Panc1 (cell line): ENCODE data around the gene FUT4. TPM values are rescaled to one million over a fixed set of nuclear protein-coding genes. Genes with fewer than 3 reads are reported as not detected.

ENCODE experiments used
- ATAC-seq: fragments of 200-7000 bp; cut with Tn5 transposase; 2 replicates; pipeline ENCODE4 v1.9.1; 2020; ENCODE audit warnings: mild to moderate bottlenecking, moderate library complexity
- BruUV-seq: library from RNA; stranded (reverse); fragments of 400-500 nt; replicated peaks from 2 replicates; lab custom pipeline; 2021; lab: Mats Ljungman, UMichigan
- CTCF ChIA-PET: fragments of 300-600 bp; sonication (Branson Sonifier 250); formaldehyde crosslinking; loops from one replicate; lab custom pipeline; 2022; ENCODE audit warnings: antibody characterized with exemption; lab: Charles Lee
- POLR2A ChIA-PET: fragments of 300-600 bp; sonication (Branson Sonifier 250); formaldehyde crosslinking; loops from one replicate; lab custom pipeline; 2022; ENCODE audit warnings: antibody characterized with exemption; lab: Charles Lee
- DNase-seq: peaks from one replicate; pipeline ENCODE4 v3.0.0-alpha.2; 2010; ENCODE audit warnings: low read depth, low spot score
- H3K27ac ChIP-seq: 2 replicates; pipeline ENCODE4 v1.5.1; 2011; ENCODE audit warnings: mild to moderate bottlenecking, low read length, inconsistent platforms
- H3K27me3 ChIP-seq: fragments of 200-500 bp; sonication (Bioruptor generic); 2 replicates; pipeline ENCODE4 v1.6.0; 2014; ENCODE audit warnings: low read length, inconsistent platforms; ENCODE audit not compliant: control insufficient read depth, insufficient read depth
- H3K36me3 ChIP-seq: fragments of 200-500 bp; sonication (Bioruptor generic); 2 replicates; pipeline ENCODE4 v1.5.1; 2014; ENCODE audit warnings: inconsistent platforms, mild to moderate bottlenecking, low read length, moderate library complexity; ENCODE audit not compliant: control insufficient read depth, insufficient read depth
- H3K4me1 ChIP-seq: 2 replicates; pipeline ENCODE4 v1.5.1; 2011; ENCODE audit warnings: inconsistent platforms, mild to moderate bottlenecking, low read length, moderate library complexity; ENCODE audit not compliant: control insufficient read depth, insufficient read depth
- H3K4me3 ChIP-seq, 2 experiments: 2 replicates each; pipeline ENCODE4 v1.5.1; 2011 to 2012; ENCODE audit warnings: low read depth in 2 of 2, low read length in 2 of 2, mild to moderate bottlenecking in 2 of 2, inconsistent platforms in 1 of 2, moderate library complexity in 1 of 2
- H3K9me3 ChIP-seq: fragments of 200-500 bp; sonication (Bioruptor generic); 2 replicates; pipeline ENCODE4 v1.5.1; 2014; ENCODE audit warnings: low read depth, mild to moderate bottlenecking, inconsistent platforms, low read length, moderate library complexity; ENCODE audit not compliant: control insufficient read depth, insufficient read depth
- POLR2AphosphoS5 ChIP-seq: IDR thresholded peaks from 2 replicates; pipeline ENCODE4 v1.6.1; 2012; ENCODE audit warnings: mild to moderate bottlenecking, low read depth, low read length, moderate library complexity
- SIN3A ChIP-seq: IDR thresholded peaks from 2 replicates; pipeline ENCODE4 v1.6.1; 2012; ENCODE audit warnings: low read depth, mild to moderate bottlenecking, low read length, moderate library complexity, borderline replicate concordance; ENCODE audit not compliant: insufficient read depth
- TCF7L2 ChIP-seq: IDR thresholded peaks from 2 replicates; pipeline ENCODE4 v1.6.1; 2011; ENCODE audit warnings: mild to moderate bottlenecking, low read depth, low read length, inconsistent platforms
- in situ Hi-C: cut with HindIII; loops from 2 replicates; pipeline ENCODE4 v1.10.0; 2016; ENCODE audit warnings: low sequenced_read_pairs, low pct_unique_long_range_greater_than_20kb
- intact Hi-C: fragments of 100-400 bp; cut with micrococcal nuclease; formaldehyde crosslinking; loops from one replicate; pipeline ENCODE4 v1.10.0; 2022; ENCODE audit not compliant: unreplicated experiment
- total RNA-seq: library from RNA; stranded (reverse); gene quantifications from one replicate; pipeline ENCODE4 v1.2.1, GENCODE V29; 2021; ENCODE audit not compliant: unreplicated experiment
- TF ChIP-seq, protein P1 (sequence below), 2 experiments: IDR thresholded peaks; 2 replicates each; pipeline ENCODE4 v1.6.1; 2011 to 2012; ENCODE audit warnings: low read depth in 2 of 2, control low read depth in 1 of 2, low read length in 1 of 2, mild to moderate bottlenecking in 1 of 2, moderate library complexity in 1 of 2; ENCODE audit not compliant: insufficient read depth in 1 of 2
- TF ChIP-seq, protein P2 (sequence below): fragments of 450-650 bp; IDR thresholded peaks from 2 replicates; pipeline ENCODE4 v1.5.1; 2017; ENCODE audit warnings: mild to moderate bottlenecking

FUT4 gene
- total RNA-seq, 1 experiment from 2014 or later: 11.2 TPM

DNA sequence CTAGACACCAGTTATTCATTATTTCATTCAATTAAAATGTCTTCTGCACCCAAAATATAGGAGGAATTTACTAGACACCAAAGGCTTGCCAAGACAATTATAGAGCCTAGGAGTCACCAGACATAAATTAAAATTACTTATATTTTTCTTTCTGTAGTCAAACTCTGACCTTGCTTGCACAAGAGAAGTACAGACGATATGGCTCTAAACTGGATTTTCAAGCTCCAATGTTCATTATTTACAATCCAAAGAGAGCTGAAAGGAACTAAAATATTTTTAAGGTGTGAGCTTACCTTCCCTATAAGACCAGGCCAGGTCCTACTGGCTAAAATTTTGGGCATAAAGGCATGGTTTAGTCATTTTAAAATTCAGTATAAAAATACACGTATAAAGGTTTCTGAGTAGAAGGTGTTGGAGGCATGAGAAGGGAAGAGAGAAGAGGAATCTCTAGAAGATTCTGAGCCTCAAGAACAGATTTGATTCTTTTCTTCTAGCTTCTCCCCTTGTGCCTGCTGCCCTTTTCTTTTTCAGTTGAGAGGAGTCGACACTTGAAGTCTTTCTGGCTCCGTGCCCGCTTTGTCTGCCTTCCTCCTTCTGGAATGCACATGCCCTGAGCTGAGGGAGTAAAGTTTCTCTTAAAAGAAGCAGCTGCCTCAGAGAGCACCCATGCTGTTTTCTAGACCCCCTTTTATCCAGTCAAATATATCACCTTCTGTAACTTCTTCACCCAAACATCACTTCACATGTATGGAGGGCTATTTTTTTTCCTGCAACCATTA, 18.0 kb upstream of the FUT4 start:
- BruUV-seq: no TSS peak
- H3K27me3 ChIP-seq: peaks cover 5% of the 10 kb centered on the region; the same call in 1 of the 2 replicates
- no peak for ATAC-seq
- DNase-seq: no peak
- in situ Hi-C loops (no loop called here), intact Hi-C loops (no loop called here)
- POLR2A ChIA-PET: no interaction called here
- TF ChIP-seq, protein P1, sequence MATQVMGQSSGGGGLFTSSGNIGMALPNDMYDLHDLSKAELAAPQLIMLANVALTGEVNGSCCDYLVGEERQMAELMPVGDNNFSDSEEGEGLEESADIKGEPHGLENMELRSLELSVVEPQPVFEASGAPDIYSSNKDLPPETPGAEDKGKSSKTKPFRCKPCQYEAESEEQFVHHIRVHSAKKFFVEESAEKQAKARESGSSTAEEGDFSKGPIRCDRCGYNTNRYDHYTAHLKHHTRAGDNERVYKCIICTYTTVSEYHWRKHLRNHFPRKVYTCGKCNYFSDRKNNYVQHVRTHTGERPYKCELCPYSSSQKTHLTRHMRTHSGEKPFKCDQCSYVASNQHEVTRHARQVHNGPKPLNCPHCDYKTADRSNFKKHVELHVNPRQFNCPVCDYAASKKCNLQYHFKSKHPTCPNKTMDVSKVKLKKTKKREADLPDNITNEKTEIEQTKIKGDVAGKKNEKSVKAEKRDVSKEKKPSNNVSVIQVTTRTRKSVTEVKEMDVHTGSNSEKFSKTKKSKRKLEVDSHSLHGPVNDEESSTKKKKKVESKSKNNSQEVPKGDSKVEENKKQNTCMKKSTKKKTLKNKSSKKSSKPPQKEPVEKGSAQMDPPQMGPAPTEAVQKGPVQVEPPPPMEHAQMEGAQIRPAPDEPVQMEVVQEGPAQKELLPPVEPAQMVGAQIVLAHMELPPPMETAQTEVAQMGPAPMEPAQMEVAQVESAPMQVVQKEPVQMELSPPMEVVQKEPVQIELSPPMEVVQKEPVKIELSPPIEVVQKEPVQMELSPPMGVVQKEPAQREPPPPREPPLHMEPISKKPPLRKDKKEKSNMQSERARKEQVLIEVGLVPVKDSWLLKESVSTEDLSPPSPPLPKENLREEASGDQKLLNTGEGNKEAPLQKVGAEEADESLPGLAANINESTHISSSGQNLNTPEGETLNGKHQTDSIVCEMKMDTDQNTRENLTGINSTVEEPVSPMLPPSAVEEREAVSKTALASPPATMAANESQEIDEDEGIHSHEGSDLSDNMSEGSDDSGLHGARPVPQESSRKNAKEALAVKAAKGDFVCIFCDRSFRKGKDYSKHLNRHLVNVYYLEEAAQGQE (IDR thresholded peaks at IDR 0.05; ENCODE audit: insufficient read depth in 1 of 2, low read depth in 2 of 2, low read length in 1 of 2): no peak
- TF ChIP-seq SIN3A (no peak), POLR2AphosphoS5 (no peak), TCF7L2 (no peak)
- TF ChIP-seq, protein P2, sequence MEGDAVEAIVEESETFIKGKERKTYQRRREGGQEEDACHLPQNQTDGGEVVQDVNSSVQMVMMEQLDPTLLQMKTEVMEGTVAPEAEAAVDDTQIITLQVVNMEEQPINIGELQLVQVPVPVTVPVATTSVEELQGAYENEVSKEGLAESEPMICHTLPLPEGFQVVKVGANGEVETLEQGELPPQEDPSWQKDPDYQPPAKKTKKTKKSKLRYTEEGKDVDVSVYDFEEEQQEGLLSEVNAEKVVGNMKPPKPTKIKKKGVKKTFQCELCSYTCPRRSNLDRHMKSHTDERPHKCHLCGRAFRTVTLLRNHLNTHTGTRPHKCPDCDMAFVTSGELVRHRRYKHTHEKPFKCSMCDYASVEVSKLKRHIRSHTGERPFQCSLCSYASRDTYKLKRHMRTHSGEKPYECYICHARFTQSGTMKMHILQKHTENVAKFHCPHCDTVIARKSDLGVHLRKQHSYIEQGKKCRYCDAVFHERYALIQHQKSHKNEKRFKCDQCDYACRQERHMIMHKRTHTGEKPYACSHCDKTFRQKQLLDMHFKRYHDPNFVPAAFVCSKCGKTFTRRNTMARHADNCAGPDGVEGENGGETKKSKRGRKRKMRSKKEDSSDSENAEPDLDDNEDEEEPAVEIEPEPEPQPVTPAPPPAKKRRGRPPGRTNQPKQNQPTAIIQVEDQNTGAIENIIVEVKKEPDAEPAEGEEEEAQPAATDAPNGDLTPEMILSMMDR: no peak
- H3K27ac ChIP-seq: no peak overlapping the region
- no peak overlapping the region for H3K4me3 ChIP-seq
- no peaks in the 10 kb centered on the region for H3K9me3 ChIP-seq
- no peaks in the 10 kb centered on the region for H3K4me1 ChIP-seq
- H3K36me3 ChIP-seq: no peaks in the 10 kb centered on the region
- CTCF ChIA-PET: interaction anchor here (0.6 kb wide), 1 partner anchor 219 kb away, joined by 5 read pairs; no protein-coding TSS in a partner anchor

DNA sequence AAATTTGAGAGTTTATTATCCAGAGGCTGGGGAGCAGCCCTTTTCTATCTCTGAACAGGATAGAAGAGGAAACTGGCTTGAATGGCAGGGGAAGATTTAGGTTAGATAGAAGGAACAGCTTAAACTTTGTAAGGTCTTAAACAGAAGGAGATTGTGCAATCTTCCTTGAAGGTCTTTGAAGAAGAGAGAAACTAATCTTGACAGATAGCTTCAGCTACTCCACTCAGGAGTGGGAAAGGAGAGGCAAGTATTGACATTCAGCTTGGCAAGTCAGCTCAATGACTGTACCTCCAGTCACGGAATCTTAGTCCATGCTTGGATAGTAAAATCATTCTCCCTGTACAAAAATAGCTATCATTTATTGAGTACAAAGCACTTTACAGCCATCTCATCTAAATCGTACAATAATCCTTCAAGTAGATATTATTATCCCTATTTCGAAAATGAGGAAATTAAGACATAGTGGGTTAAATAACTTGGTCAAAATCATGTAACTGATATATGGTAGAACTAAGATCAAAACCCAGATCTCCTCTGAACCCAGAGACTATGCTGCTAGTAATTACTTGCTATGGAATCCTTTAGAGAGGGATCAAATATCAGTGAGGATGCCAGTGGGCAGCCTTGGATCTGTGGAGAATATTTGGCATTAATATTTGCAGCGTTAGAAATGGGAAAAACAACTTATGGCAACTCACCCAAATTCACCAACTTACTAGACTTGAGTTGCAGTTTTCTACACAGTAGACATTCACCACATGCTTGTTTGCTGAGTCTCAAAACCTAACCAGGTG, 16.9 kb upstream of the FUT4 start:
- DNase-seq: no peak
- in situ Hi-C loops (no loop called here), intact Hi-C loops (no loop called here)
- Histone ChIP-seq H3K36me3 (no peaks in the 10 kb centered on the region), H3K9me3 (no peaks in the 10 kb centered on the region), H3K27me3 (peaks cover 5% of the 10 kb centered on the region; the same call in 1 of the 2 replicates), H3K4me3 (no peak overlapping the region), H3K4me1 (no peaks in the 10 kb centered on the region), H3K27ac (no peak overlapping the region)
- ATAC-seq: no peak
- ChIA-PET CTCF (no interaction called here), POLR2A (no interaction called here)
- TF ChIP-seq POLR2AphosphoS5 (no peak), TCF7L2 (no peak), SIN3A (no peak)
- TF ChIP-seq, protein P2: no peak
- TF ChIP-seq, protein P1 (IDR thresholded peaks at IDR 0.05; ENCODE audit: insufficient read depth in 1 of 2, low read depth in 2 of 2, low read length in 1 of 2): no peak
- BruUV-seq: no TSS peak
